Effector memory CD4-positive, alpha-beta T cell (primary cell): ENCODE results near the gene YAF2.

Source experiments
- DNase-seq, 3 donors: peaks; one replicate each; pipeline ENCODE4 v3.0.0-alpha.2; 2020
- H3K27ac ChIP-seq: 2 replicates; pipeline ENCODE4 v1.7.0; 2013; ENCODE audit warnings: mild to moderate bottlenecking, low read length, moderate library complexity; ENCODE audit not compliant: insufficient read depth, poor library complexity, severe bottlenecking
- H3K27me3 ChIP-seq: replicated peaks from 2 replicates; pipeline ENCODE4 v1.7.0; 2013; ENCODE audit warnings: mild to moderate bottlenecking, low read length; ENCODE audit not compliant: insufficient read depth, control insufficient read depth, poor library complexity, severe bottlenecking
- H3K36me3 ChIP-seq: 2 replicates; pipeline ENCODE4 v1.7.0; 2013; ENCODE audit warnings: mild to moderate bottlenecking, low read length, moderate library complexity; ENCODE audit not compliant: control insufficient read depth, insufficient read depth
- H3K4me1 ChIP-seq: 2 replicates; pipeline ENCODE4 v1.7.0; 2013; ENCODE audit warnings: low read length, mild to moderate bottlenecking; ENCODE audit not compliant: control insufficient read depth, insufficient read depth, poor library complexity, severe bottlenecking
- H3K4me3 ChIP-seq: 2 replicates; pipeline ENCODE4 v1.7.0; 2013; ENCODE audit warnings: low read length, low read depth, mild to moderate bottlenecking; ENCODE audit not compliant: insufficient read depth, poor library complexity, severe bottlenecking
- H3K9me3 ChIP-seq: 2 replicates; pipeline ENCODE4 v1.7.0; 2013; ENCODE audit warnings: mild to moderate bottlenecking, low read length, moderate library complexity; ENCODE audit not compliant: control insufficient read depth

The YAF2 gene

GRCh38 chr12:42182394-42182793 is 55.7 kb downstream of the YAF2 start:
- Histone ChIP-seq H3K27ac (no peak overlapping the region), H3K36me3 (peaks cover 5% of the 10 kb centered on the region), H3K4me1 (no peaks in the 10 kb centered on the region), H3K9me3 (no peaks in the 10 kb centered on the region), H3K4me3 (no peak overlapping the region), H3K27me3 (no peaks in the 10 kb centered on the region)
- DNase-seq: no peak

GRCh38 chr12:42180990-42181596 is 57.0 kb downstream of the YAF2 start:
- H3K27ac ChIP-seq: no peak overlapping the region
- no peak overlapping the region for H3K4me3 ChIP-seq
- no peaks in the 10 kb centered on the region for H3K4me1 ChIP-seq
- no peaks in the 10 kb centered on the region for H3K27me3 ChIP-seq
- DNase-seq: no peak
- no peaks in the 10 kb centered on the region for H3K9me3 ChIP-seq
- H3K36me3 ChIP-seq: peaks cover 5% of the 10 kb centered on the region

GRCh38 chr12:42178101-42178500 is 59.9 kb downstream of the YAF2 start:
- no peaks in the 10 kb centered on the region for H3K9me3 ChIP-seq
- H3K27ac ChIP-seq: no peak overlapping the region
- H3K36me3 ChIP-seq: peaks cover 6% of the 10 kb centered on the region
- no peaks in the 10 kb centered on the region for H3K27me3 ChIP-seq
- no peak for DNase-seq
- no peak overlapping the region for H3K4me3 ChIP-seq
- H3K4me1 ChIP-seq: no peaks in the 10 kb centered on the region

GRCh38 chr12:42174978-42175377 is 63.1 kb downstream of the YAF2 start:
- peaks cover 2% of the 10 kb centered on the region for H3K36me3 ChIP-seq
- no peak for DNase-seq
- H3K4me1 ChIP-seq: no peaks in the 10 kb centered on the region
- no peaks in the 10 kb centered on the region for H3K27me3 ChIP-seq
- H3K9me3 ChIP-seq: no peaks in the 10 kb centered on the region
- no peak overlapping the region for H3K4me3 ChIP-seq
- H3K27ac ChIP-seq: no peak overlapping the region

- no peaks in the 10 kb centered on the region for H3K9me3 ChIP-seq
- H3K27ac ChIP-seq: no peak overlapping the region
- H3K27me3 ChIP-seq: no peaks in the 10 kb centered on the region
- H3K4me1 ChIP-seq: no peaks in the 10 kb centered on the region
- H3K36me3 ChIP-seq: peaks cover 2% of the 10 kb centered on the region
- DNase-seq: no peak
- no peak overlapping the region for H3K4me3 ChIP-seq
Observed at GRCh38 chr12:42173961-42174521, 64.0 kb downstream of the YAF2 start.

- no peak for DNase-seq
- no peak overlapping the region for H3K27ac ChIP-seq
Observed at GRCh38 chr12:42172441-42173210, 65.4 kb downstream of the YAF2 start.

GRCh38 chr12:42167711-42168110 is 70.3 kb downstream of the YAF2 start:
- Histone ChIP-seq H3K36me3 (no peaks in the 10 kb centered on the region), H3K4me1 (no peaks in the 10 kb centered on the region), H3K27me3 (no peaks in the 10 kb centered on the region), H3K27ac (no peak overlapping the region), H3K9me3 (no peaks in the 10 kb centered on the region), H3K4me3 (no peak overlapping the region)
- no peak for DNase-seq

More at GRCh38 chr12:42172441-42173210, 65.4 kb downstream of the YAF2 start:
- Histone ChIP-seq H3K27me3 (no peaks in the 10 kb centered on the region), H3K4me3 (no peak overlapping the region), H3K4me1 (no peaks in the 10 kb centered on the region), H3K9me3 (no peaks in the 10 kb centered on the region), H3K36me3 (peaks cover 2% of the 10 kb centered on the region)

GRCh38 chr12:42166501-42166900 is 71.5 kb downstream of the YAF2 start:
- Histone ChIP-seq H3K4me1 (no peaks in the 10 kb centered on the region), H3K27me3 (no peaks in the 10 kb centered on the region)

GRCh38 chr12:42163913-42164312 is 74.1 kb downstream of the YAF2 start:
- DNase-seq: no peak
- H3K4me1 ChIP-seq: no peaks in the 10 kb centered on the region
- H3K27ac ChIP-seq: no peak overlapping the region

More at GRCh38 chr12:42166501-42166900, 71.5 kb downstream of the YAF2 start:
- no peaks in the 10 kb centered on the region for H3K36me3 ChIP-seq
- no peaks in the 10 kb centered on the region for H3K9me3 ChIP-seq
- no peak overlapping the region for H3K27ac ChIP-seq
- no peak overlapping the region for H3K4me3 ChIP-seq
- no peak for DNase-seq

GRCh38 chr12:42162965-42163364 is 75.1 kb downstream of the YAF2 start:
- Histone ChIP-seq H3K4me1 (no peaks in the 10 kb centered on the region), H3K27me3 (no peaks in the 10 kb centered on the region), H3K36me3 (peaks cover 4% of the 10 kb centered on the region), H3K27ac (no peak overlapping the region), H3K9me3 (no peaks in the 10 kb centered on the region), H3K4me3 (no peak overlapping the region)
- DNase-seq: no peak

More at GRCh38 chr12:42163913-42164312, 74.1 kb downstream of the YAF2 start:
- no peak overlapping the region for H3K4me3 ChIP-seq
- H3K9me3 ChIP-seq: no peaks in the 10 kb centered on the region
- H3K27me3 ChIP-seq: no peaks in the 10 kb centered on the region
- H3K36me3 ChIP-seq: peaks cover 4% of the 10 kb centered on the region
